ENCODE measurements around the gene TMCC3. TPM values are rescaled to one million over a fixed set of nuclear protein-coding genes. Genes with fewer than 3 reads are reported as not detected.

Gene TMCC3
- total and polyA plus RNA-seq, 2 experiments from 2014 or later, result 0.60 to 0.79 TPM

DNA sequence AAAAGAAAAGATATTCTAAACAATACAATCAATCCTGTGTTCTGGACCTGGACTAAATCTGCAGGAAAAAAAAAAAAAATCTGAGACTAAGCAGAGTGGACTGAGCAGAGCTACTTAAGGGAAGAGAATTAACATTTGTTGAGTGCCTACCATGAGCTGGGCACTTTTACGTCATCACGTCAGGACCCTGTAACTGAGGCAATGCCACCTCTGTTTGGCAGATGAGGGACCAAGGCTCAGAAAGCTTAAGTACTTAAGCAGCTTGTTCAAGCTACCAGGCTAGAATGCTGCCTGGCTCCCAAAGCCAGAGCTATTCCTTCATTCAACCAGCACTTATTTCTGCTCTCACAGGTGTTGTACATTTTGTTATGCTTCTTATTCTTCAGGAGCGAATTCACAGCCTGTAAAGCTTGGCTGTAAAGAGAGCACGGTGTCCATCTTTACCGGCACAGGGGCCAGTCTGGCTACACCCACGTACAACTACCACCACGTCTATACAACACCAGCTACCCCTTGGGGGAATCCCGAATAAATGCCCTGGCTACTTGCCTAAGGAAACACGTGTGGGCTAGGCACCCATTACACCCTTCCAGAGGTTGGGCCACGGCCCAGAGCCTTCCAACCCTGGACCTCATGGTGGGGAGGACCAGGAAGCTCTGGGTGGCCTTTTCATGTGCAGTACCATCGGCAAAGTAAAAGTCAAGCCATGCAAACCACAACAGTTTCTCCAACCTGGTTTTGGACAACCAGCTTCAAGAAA is 27.0 kb downstream of the TMCC3 start:
- Histone ChIP-seq H3K4me1 (ENCODE audit: low read depth) (peaks cover 12% of the 10 kb centered on the region), H3K27me3 (no peaks in the 10 kb centered on the region), H3K36me3 (no peaks in the 10 kb centered on the region), H3K27ac (no peak overlapping the region), H3K4me3 (no peak overlapping the region), H3K9me3 (ENCODE audit: low read depth) (no peaks in the 10 kb centered on the region)
- TF ChIP-seq, protein P1, sequence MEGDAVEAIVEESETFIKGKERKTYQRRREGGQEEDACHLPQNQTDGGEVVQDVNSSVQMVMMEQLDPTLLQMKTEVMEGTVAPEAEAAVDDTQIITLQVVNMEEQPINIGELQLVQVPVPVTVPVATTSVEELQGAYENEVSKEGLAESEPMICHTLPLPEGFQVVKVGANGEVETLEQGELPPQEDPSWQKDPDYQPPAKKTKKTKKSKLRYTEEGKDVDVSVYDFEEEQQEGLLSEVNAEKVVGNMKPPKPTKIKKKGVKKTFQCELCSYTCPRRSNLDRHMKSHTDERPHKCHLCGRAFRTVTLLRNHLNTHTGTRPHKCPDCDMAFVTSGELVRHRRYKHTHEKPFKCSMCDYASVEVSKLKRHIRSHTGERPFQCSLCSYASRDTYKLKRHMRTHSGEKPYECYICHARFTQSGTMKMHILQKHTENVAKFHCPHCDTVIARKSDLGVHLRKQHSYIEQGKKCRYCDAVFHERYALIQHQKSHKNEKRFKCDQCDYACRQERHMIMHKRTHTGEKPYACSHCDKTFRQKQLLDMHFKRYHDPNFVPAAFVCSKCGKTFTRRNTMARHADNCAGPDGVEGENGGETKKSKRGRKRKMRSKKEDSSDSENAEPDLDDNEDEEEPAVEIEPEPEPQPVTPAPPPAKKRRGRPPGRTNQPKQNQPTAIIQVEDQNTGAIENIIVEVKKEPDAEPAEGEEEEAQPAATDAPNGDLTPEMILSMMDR (IDR thresholded peaks at IDR 0.05; ENCODE audit: low read depth, low read length), result no peak
- no peak for DNase-seq (ENCODE audit: low read depth in 1 of 2, low spot score in 1 of 2)

DNA sequence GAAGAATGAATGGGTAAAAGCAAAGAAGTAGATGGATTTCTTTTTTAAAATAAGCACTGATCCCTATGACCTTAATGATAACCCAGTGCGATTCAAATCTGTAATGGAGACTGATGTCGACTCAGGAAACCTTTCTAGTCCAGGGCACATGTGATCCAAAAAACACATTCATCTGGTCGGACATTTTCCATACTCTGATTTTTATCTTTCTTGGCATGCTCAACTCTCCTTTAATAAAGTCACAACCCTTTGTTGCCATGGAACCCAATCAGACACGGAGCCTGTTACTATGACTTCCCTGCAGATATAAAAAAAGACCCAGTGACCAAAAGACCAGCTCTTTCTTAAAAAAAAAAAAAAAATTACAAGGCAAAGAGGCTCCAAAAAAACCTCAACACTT is 27.9 kb downstream of the TMCC3 start:
- Histone ChIP-seq H3K4me3 (no peak overlapping the region), H3K4me1 (ENCODE audit: low read depth) (peaks cover 12% of the 10 kb centered on the region), H3K36me3 (no peaks in the 10 kb centered on the region), H3K9me3 (ENCODE audit: low read depth) (no peaks in the 10 kb centered on the region), H3K27me3 (no peaks in the 10 kb centered on the region), H3K27ac (no peak overlapping the region)
- TF ChIP-seq, protein P1 (IDR thresholded peaks at IDR 0.05; ENCODE audit: low read depth, low read length), result no peak
- peak in 1 of 2 donors; percentile 61 for DNase-seq (ENCODE audit: low read depth in 1 of 2, low spot score in 1 of 2)

DNA sequence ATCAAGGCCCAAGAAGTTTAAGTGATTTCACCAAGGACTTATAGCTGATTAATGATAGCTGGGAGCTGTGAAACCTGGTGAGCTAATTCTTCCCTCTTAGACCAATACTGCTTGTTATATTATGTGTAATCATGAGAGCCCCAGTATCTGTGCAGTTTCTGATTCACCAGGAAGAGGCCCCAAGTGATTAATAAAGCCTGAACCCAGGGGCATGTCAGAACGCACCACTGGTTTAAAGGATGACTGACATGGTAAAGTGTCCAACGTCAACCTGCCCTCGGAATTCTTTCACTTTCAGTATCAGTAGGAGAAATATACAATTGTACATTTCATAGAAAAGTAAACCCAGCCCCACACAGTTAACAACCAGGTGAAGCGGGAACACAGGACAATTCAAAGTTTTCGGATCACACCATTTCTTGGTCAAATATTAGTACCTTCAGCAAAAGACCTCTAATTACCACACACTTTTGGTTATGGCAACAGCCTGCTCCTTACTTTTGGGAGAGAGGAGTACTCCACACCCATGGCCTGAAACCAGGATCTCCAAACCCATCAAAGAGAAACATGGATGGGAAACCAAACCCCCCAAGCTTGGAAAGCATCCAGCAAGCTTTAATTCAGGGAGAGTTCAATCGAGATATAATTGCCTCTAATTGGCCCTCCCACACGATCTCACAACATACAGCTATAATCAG is 28.5 kb downstream of the TMCC3 start:
- TF ChIP-seq, protein P1 (IDR thresholded peaks at IDR 0.05; ENCODE audit: low read depth, low read length), result no peak
- Histone ChIP-seq H3K4me1 (ENCODE audit: low read depth) (peaks cover 16% of the 10 kb centered on the region), H3K36me3 (no peaks in the 10 kb centered on the region), H3K27me3 (no peaks in the 10 kb centered on the region), H3K4me3 (no peak overlapping the region), H3K27ac (no peak overlapping the region), H3K9me3 (ENCODE audit: low read depth) (no peaks in the 10 kb centered on the region)
- peak in 1 of 2 donors; percentile 25 for DNase-seq (ENCODE audit: low read depth in 1 of 2, low spot score in 1 of 2)

DNA sequence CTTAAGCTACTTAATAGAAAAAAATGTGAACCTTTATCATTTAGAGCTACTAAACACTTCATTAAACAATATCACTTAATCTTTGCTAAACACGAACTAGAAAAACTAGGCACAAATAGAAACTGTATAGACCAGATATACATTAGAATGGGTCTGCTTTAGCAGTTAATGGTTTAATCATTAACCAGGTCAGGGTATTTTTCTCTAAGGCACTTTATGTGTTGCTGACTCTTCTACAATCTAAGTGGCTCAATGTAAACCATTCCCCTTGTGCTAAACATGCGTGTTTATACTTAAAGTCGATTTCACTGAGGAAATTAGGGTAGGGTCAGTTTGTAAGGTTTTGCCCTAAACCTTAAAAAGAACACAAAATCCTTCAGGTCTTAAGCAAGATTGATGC is 29.7 kb downstream of the TMCC3 start:
- Histone ChIP-seq H3K4me3 (no peak overlapping the region), H3K36me3 (no peaks in the 10 kb centered on the region), H3K27ac (no peak overlapping the region), H3K4me1 (ENCODE audit: low read depth) (peaks cover 27% of the 10 kb centered on the region), H3K27me3 (no peaks in the 10 kb centered on the region), H3K9me3 (ENCODE audit: low read depth) (no peaks in the 10 kb centered on the region)
- TF ChIP-seq, protein P1 (IDR thresholded peaks at IDR 0.05; ENCODE audit: low read depth, low read length), result no peak
- DNase-seq (ENCODE audit: low read depth in 1 of 2, low spot score in 1 of 2), result no peak

DNA sequence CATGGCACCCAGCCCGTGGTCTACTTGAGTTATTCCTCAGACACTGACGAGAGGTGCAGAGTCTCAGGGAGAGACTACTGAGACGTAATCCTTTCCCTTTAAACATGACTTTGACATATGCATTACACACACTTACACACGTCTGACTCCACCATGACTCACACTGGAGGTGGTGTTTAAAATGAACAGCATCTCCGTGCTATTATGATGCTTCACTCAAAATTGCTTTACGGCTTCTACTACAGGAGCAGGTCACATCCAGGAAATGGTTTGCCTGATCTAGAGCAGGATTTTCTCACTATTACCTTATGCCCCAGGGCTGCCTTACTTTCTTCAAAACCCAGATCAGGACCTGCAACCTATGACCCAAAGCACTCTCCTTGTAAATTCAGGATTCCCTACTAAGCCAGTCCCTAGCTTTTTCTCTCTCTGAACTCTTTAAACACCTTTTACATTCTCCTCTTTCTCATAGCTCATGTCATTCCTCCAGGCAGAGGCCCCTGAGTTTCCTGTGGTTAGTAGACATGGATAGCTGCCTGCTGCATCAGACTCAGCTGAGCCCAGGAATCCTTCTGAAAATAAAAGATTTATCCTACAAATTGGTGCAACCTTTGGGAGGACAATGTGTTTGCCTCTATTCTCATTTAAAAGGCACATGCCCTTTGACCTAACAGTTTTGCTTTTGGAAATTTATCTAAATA is 31.2 kb downstream of the TMCC3 start:
- H3K4me3 ChIP-seq, result no peak overlapping the region

More for the DNA sequence above, 31.2 kb downstream of the TMCC3 start:
- Histone ChIP-seq H3K27ac (no peak overlapping the region), H3K4me1 (ENCODE audit: low read depth) (peaks cover 39% of the 10 kb centered on the region), H3K9me3 (ENCODE audit: low read depth) (no peaks in the 10 kb centered on the region), H3K36me3 (no peaks in the 10 kb centered on the region), H3K27me3 (no peaks in the 10 kb centered on the region)
- DNase-seq (ENCODE audit: low read depth in 1 of 2, low spot score in 1 of 2), result peak in 1 of 2 donors; percentile 71
- TF ChIP-seq, protein P1 (IDR thresholded peaks at IDR 0.05; ENCODE audit: low read depth, low read length), result no peak

Measured in cardiac muscle cell (in vitro differentiated cells and primary cell).